ENCODE data around the gene ZNF766.

ZNF766 gene

GRCh38 chr19:52269338-52270261 lies at the start of gene ZNF766:
ZNF766 (plus strand) TSS chr19:52269587; CDS start chr19:52269614, 27 bp downstream.
- peak; percentile 93 for DNase-seq (ENCODE audit: low spot score)
- no peaks in the 10 kb centered on the region for H3K4me1 ChIP-seq (ENCODE audit: insufficient read depth, poor library complexity, severe bottlenecking)
- peaks cover 34% of the 10 kb centered on the region for H3K36me3 ChIP-seq (ENCODE audit: low read depth)
- H3K9me3 ChIP-seq (ENCODE audit: severe bottlenecking), result no peaks in the 10 kb centered on the region
- TF ChIP-seq CTCF (IDR thresholded peaks at IDR 0.05; ENCODE audit: poor library complexity, severe bottlenecking), result no peak
- ATAC-seq (ENCODE audit: low read depth), result peak; percentile 97
- peak within 1 kb of the TSS; percentile 62 for H3K27ac ChIP-seq (ENCODE audit: poor library complexity, severe bottlenecking)
- H3K4me3 ChIP-seq (ENCODE audit: severe bottlenecking), result peak within 1 kb of the TSS; percentile 91
- H3K27me3 ChIP-seq (ENCODE audit: insufficient read depth, poor library complexity, severe bottlenecking), result no peaks in the 10 kb centered on the region

GRCh38 chr19:52219611-52220010 lies 49.8 kb upstream of the ZNF766 start:
- TF ChIP-seq CTCF (IDR thresholded peaks at IDR 0.05; ENCODE audit: poor library complexity, severe bottlenecking), result no peak
- ATAC-seq (ENCODE audit: low read depth) (no peak), DNase-seq (ENCODE audit: low spot score) (no peak)
- no peaks in the 10 kb centered on the region for H3K9me3 ChIP-seq (ENCODE audit: severe bottlenecking)
- no peaks in the 10 kb centered on the region for H3K27me3 ChIP-seq (ENCODE audit: insufficient read depth, poor library complexity, severe bottlenecking)
- H3K4me3 ChIP-seq (ENCODE audit: severe bottlenecking), result no peak overlapping the region
- peaks cover 100% of the 10 kb centered on the region for H3K36me3 ChIP-seq (ENCODE audit: low read depth)
- no peaks in the 10 kb centered on the region for H3K4me1 ChIP-seq (ENCODE audit: insufficient read depth, poor library complexity, severe bottlenecking)
- H3K27ac ChIP-seq (ENCODE audit: poor library complexity, severe bottlenecking), result no peak overlapping the region

- H3K4me1 ChIP-seq (ENCODE audit: insufficient read depth, poor library complexity, severe bottlenecking), result no peaks in the 10 kb centered on the region
- H3K27ac ChIP-seq (ENCODE audit: poor library complexity, severe bottlenecking), result no peak overlapping the region
- H3K36me3 ChIP-seq (ENCODE audit: low read depth), result peaks cover 100% of the 10 kb centered on the region
Measured at GRCh38 chr19:52221031-52221430, 48.4 kb upstream of the ZNF766 start.

GRCh38 chr19:52221831-52222375 lies 47.5 kb upstream of the ZNF766 start:
- H3K36me3 ChIP-seq (ENCODE audit: low read depth), result peaks cover 98% of the 10 kb centered on the region
- H3K9me3 ChIP-seq (ENCODE audit: severe bottlenecking), result no peaks in the 10 kb centered on the region
- no peaks in the 10 kb centered on the region for H3K4me1 ChIP-seq (ENCODE audit: insufficient read depth, poor library complexity, severe bottlenecking)
- no peak overlapping the region for H3K4me3 ChIP-seq (ENCODE audit: severe bottlenecking)
- H3K27ac ChIP-seq (ENCODE audit: poor library complexity, severe bottlenecking), result no peak overlapping the region
- ATAC-seq (ENCODE audit: low read depth) (no peak), DNase-seq (ENCODE audit: low spot score) (no peak)
- TF ChIP-seq CTCF (IDR thresholded peaks at IDR 0.05; ENCODE audit: poor library complexity, severe bottlenecking), result no peak
- no peaks in the 10 kb centered on the region for H3K27me3 ChIP-seq (ENCODE audit: insufficient read depth, poor library complexity, severe bottlenecking)

More at GRCh38 chr19:52221031-52221430, 48.4 kb upstream of the ZNF766 start:
- H3K27me3 ChIP-seq (ENCODE audit: insufficient read depth, poor library complexity, severe bottlenecking), result no peaks in the 10 kb centered on the region
- no peak for TF ChIP-seq CTCF (IDR thresholded peaks at IDR 0.05; ENCODE audit: poor library complexity, severe bottlenecking)
- H3K4me3 ChIP-seq (ENCODE audit: severe bottlenecking), result no peak overlapping the region
- ATAC-seq (ENCODE audit: low read depth) (no peak), DNase-seq (ENCODE audit: low spot score) (no peak)
- no peaks in the 10 kb centered on the region for H3K9me3 ChIP-seq (ENCODE audit: severe bottlenecking)
